Fibroblast of the conjunctiva (primary cell): ENCODE measurements around the gene P2RY6.

Experiments
- DNase-seq: peaks from one replicate; pipeline ENCODE4 v3.0.0-alpha.2; 2010; ENCODE audit warnings: low read depth

P2RY6 gene

DNA sequence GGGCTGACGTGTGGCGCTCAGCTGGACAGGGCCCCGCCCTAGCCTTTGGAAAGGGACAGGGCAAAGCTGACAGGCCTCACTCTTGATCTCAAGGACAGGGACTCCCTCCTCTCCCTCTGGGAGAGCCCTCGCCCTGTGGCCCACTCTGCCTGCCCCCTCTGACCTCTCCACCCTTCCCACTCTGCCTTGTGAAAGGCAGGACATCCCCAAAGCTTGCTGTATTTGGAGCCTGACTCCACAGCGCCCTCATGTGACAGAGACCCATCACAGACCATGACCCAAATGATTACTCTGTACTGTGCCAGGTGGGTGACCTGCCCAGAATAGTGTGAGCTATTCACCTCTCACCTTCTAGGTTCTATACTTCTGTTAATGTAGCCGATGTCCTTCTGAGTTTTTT, 35.3 kb upstream of the P2RY6 start:
- no peak for DNase-seq

DNA sequence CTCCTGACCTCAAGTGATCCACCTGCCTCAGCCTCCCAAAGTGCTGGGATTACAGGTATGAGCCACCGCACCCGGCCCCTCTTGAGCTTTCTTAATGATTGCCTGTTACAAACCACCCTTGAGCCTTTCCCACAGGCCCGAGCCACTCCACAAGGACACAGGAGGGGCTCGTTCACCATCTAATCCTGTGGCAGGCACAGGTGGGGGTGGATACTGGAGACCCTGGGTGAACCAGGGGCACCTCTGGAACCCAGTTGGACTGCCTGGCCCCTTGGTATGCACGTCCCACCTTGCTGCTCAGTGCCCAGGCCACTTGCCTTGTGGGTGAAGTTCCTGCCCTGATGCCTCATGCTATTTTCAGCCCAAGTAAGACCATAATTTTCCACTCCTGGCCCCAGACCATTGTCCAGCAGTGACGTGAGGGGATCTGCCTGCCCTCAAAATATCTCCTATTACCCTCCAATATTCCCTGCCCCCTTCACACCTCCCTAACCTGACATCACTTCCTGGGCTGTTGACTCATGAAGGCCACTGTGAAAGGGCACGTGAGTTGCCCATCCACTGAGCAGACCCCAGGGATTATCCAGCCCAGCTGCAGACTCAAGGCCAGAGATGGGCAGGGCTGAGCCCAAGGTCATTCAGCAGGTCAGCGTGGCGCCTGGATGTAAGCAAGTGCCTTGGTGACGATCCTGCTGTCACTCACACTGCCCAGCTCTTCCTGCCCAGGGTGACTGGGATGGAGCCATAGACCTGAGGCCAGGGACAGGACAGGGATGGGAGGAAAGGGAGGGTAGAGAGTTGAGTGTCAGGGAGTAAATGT, 34.5 kb upstream of the P2RY6 start:
- no peak for DNase-seq

DNA sequence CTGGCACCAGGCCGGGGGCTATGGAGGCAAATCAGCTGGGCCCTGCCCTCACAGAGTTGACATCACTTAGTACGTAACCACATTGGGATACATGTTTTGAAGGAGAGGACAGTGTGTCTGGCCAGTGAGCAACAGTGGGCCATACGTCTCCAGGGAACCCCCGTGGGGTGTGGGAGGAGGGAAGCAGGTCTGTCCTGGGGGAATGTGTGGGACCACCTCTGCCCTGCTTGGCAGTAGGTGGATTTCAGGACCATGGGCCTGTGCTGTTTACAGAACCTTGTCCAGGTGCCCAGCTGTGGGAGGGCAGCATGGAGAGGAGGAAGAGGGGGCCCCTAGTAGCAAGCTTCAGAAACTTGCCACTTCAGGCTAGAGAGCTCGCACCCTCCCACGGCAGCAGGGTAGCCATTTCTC, 33.0 kb upstream of the P2RY6 start:
- DNase-seq: no peak

DNA sequence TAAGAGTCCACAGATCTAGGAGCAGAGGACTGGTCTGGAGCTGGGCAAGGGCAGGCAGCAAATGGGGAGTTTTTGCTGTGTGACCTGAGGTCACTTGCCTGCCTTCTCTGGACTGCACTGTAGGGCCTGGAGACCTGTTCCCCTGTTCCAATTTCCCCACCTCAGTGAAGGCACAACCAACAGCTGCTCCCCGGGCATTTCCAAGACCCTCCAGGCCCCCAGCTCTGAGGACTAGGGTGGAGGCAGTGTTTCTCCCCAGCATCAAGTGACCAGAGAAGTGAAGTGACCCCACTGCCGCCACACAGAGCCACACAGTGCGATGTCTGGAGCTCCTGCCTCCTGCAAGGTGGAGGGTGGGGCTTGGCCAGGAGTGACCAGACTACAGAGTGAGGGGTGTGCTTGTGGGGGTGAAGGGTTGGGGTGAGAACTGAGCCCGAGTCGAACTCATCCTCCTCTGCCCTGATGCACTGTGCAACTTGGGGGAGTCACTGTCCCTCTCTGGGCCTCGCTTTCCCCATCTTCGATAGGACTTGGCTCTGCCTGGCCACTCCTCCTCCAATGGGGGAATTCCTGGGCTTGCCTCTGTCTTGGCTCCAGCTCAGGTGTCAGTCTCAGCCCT, 32.5 kb upstream of the P2RY6 start:
- DNase-seq: no peak

DNA sequence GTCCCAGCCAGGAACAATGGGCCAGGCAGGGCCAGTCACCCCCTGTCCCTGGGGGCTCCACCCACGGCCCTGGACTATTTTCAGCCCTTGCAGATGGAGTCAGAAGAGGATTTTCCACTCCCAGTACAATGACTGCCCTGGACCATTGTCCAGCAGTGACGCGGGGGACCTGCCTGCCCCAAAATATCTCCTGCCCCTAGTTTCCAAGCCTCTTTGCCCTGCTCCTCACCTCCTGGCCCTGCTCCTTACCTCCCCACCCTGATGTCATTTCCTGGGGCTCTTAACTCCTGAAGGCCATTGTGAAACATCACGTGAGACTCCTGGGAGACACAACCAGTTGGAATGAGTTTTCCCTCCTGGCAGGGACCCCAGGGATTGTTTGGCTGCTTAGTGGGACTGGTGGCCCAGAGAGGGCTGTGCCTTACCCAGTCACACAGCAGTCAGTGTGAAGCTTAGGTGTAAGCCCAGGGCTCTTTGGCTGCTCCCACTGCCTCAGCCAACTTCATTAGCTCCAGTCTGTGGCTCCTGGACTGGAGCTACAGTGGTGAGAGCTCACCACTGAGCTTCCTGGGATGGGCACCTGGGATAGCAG, 31.9 kb upstream of the P2RY6 start:
- no peak for DNase-seq

DNA sequence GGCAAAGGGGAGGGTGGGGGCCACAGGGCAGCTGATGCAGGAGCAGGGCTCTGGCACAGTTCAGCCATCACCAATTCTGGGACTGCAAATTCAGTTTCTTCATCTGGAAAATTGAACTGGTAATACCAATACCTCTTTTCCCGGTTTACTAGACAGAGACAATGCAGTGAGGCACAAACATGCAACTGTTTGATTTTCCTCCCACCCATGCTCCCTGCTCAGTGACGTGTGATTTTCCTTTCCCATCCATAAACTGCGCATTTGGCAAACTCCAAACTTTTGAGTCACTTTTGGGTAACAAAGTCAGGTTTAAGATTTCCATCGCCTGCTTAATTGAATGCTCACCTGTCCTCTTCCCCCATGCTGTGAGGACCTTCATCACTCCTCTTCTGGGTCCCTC, 30.8 kb upstream of the P2RY6 start:
- no peak for DNase-seq

DNA sequence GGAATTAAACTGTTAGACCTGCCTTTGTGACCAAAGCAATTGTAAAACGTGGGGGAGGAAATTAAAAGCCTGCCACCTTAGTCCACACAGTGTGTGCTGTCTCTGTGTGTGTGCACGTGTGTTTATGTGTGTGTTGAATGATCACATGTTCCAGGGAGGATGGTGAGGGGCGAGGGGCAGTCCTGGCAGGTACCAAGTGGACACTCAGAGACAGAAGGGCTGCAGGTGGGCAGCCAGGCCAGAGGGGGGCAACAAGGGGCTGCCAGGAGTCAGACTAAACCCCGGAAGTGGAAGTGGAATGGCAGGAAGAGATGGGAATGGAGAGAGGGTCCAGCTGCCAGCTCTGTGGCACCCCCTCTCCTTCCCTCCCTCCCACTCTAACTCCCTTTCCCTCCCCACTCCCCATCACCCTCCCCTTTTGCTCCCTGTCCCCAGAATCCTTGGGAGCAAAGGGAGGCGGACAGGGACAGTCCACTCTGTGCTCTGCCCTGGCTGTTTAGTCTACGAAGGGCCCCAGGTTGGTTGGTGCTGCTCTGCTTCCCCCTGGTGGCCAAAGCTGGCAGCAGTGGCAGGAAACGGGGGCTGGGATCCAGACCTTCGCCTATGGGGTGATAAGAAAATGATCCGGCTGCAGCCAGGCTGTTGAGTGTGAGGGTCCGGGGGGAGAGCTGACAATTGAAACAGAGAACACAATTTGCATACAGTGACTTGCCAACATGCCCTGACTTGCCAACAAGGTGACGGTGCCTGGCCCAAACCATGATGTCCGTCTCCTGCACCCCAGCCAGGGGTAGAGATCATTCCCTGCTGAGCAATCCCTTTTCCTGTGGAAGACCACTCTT, 29.7 kb upstream of the P2RY6 start:
- DNase-seq: peak; percentile 38

DNA sequence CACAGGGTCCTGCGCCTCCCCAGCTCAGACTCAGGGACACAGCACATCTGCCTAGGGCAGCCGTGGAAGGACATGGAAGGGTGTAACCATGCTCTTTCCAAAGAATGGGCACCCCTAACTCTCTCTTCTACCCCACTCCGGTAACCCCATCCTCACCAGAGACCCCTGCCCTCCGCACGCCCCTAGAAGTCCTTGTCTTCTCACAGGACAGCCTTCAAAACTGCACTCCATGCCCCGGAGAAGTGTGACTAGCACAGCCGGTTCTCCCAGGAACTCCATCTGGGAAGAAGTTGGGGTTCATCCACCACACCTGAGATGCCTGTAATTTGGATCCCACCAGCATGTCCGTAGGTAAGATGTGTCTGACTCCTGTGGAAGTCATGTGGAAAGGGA, 29.0 kb upstream of the P2RY6 start:
- DNase-seq: no peak

DNA sequence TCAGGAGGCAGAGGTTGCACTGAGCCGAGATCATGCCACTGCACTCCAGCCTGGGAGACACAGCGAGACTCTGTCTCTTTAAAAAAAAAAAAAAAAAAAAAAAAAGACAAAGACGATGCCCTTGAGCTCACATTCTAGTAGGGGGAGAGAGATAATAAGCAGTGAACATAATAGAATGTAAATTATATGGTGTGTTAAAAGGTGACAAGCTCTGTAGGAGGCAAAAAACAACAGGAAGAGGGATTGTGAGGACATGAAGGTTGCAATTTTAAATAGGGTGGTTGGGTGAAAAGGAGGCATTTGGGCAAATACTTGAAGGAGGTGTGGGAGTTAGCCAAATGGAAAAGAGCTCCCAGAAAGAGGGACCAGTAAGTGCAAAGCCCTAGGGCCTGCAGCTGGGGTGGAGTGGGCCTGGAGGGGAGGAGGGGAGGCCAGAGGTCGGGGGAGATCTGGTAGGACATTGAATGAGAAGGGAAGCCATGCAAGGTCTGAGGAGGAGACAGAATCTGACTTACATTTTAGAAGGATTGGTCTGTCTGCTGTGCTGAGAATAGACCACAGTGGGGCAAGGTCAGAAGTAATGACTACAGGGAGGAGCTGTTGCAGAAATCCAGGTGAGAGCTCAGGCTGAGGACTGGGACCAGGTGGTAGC, 27.4 kb upstream of the P2RY6 start:
- no peak for DNase-seq

DNA sequence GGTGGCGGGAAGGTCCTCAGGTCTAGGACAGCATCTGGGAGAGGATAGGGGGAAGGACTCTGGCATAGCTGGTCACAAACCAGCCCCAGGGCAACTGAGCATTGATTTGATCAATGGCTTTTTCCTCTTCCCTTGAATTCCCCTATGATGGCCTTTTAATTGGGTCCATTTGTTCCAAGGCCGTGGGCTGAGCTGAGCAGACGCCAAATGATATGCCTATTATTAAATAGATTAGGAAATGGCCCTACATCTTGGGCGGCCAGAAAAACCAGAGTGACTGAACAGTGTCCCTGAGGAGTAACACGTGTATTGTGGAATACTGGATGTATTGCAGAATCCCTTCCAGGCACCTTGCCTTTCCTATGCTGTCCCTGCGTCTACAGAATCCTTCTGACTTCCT, 26.7 kb upstream of the P2RY6 start:
- no peak for DNase-seq

DNA sequence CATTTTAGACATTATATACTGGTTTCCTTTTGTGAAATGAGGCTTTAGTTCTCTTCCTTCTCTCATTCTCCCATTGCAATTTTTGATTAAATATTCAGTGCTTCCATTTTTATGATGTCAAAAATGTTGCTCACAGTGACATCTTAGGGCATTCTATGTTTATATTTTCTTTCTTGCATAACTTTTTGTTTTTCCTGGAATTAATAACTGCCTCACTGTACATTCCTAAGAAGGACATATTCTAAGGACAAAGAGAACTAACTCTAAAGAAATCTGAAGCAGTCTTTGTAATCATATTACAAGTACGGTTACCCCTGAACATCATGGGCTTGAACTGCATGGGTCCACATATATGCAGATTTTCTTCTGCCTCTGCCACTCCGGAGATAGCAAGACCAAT, 25.8 kb upstream of the P2RY6 start:
- no peak for DNase-seq

DNA sequence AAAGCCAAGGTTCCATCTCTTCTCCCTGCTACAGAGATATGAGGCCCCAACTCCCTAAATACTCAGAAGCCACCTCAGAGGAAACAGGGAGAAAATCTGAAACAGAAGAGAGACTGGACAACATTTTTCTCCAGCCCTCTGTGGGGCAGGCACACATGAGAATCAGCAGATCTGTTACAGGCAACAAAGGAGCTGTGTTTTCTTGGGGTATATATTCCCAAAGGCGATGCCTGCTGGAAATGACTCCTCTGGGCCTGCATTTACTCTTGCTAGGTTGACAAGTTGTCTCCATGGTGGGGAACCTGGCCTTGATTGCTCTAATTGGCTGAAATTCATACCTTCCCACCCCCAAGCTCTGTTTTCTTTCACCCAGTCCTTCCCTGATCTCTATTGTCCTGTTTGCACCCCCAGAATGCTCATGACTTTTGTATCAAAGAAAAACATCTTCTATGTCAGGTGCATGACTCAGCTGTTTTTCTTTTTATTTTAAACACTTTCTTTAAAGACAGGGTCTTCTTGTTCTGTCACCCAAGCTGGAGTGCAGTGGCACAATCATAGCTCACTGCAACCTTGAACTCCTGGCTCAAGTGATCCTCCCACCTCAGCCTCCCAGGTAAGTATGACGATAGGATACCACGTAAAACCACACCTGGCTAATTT, 23.5 kb upstream of the P2RY6 start:
- no peak for DNase-seq

DNA sequence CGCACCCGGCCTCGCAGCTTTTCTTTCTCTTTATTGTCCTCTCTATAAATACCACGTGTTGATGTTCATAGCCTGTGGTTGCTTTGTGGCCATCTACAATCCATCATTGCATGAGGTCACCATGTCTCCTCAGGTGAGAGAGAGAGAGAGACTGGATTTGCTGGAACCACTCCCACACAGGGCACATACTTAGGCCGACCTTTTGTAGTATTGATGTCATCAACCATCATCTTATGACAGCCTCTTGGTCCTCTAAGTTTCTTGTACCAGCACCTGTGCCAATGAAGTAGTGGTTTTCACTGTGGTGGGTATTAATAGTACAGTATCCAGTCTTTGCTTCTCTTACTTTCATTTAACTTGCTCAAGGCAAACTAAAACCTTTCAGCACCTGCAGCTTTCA, 22.8 kb upstream of the P2RY6 start:
- no peak for DNase-seq

DNA sequence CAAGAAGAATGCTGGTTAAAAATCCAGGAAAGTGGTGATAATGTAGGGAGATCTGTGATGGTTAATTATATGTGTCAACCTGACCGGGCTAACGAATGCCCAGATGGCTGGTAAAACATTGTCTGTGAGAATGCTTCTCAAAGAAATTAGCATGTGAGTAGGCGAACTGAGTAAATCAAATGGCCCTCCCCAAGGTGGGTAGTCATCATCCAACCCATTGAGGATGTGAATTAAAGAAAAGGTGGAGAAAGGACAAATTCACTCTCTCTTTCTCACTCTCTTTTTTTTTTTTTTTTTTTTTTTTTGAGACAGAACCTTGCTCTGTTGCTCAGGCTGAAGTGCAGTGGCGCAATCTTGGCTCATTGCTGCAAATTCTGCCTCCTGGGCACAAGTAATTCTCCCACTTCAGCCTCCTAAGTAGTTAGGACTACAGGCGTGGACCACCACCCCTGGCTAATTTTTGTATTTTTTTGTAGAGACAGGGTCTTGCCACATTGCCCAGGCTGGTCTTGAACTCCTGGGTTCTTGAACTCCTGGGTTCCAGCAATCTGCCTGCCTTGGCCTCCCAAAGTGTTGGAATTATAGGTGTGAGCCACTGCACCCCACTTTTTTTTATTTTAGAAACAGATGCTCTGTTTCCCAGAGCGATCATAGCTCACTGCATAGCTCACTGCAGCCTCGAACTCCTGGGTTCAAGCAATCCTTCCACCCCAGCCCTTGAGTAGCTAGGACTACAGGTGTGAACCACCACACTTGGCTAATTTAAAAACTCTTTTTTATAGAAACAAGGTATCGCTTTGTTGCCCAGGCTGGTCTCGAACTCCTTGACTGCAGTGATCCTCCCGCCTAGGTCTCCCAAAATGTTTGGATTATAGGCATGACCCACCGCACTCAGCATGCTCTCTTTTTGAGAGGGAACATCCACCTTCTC, 22.0 kb upstream of the P2RY6 start:
- DNase-seq: no peak

DNA sequence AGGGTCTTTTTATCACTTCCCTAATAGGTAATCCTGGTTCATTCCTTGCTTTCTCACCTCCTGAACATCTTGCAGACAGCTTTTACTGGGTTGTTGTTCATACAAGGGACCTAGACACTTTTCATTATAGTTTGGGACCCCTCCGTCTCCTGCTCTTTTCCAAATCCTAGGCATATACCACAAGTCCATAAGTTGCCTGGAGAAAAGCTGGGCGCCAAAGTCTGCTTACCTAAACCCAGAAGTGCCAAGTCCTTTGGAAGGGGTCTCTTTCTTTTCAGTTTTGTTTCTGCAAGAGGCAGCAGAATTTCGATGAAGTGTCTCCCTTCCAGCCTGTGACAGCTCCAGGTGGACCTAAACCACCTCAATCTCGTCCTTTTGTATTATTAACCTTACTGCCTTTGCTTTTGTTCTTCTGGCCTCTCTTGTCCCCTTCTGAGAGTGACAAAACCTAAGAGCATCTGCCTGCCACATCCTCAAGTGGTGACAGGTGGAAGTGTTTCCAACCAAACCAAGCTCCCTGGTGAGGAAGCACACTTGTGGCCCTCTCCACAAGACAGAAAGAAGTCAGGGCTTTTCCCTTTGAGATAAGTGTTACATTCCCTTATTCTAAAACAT, 19.5 kb upstream of the P2RY6 start:
- DNase-seq: no peak

DNA sequence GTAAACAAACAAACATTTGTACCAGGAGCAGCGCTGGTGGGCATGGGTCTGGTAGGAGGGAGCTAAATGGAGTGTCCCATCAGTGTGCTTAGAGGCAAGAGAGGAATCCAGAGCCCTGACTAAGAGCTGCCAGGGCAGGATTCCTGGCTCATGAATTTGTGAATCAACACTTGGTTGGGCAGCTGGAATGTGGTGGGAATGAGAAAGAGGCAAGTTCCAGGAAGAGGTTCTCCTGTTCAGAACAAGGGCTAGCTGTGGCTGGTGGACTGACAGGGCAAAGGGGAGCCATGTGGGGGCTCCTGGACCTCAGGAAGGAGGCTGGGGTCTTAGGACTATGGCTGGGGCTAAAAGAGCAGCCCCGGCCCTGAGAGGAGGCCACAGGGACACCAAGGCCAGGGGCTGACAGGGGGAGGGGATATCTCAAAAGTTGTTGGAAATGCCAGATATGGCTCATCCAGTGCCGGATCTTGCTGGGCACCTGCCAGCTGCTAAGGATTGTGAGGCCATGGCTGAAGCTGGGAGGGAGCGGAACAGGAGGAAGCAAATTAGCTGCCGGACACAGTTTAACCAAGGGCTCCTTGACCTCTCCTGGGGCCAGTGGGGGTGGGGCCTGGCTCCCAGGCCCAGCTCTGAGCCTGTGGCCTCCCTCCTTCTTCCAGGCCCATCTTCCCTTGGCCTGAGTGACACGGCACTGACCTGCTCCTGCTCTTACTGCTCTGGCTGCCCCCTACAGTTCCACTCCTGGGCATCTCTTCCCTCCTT, 14.6 kb upstream of the P2RY6 start:
- peak; percentile 23 for DNase-seq

DNA sequence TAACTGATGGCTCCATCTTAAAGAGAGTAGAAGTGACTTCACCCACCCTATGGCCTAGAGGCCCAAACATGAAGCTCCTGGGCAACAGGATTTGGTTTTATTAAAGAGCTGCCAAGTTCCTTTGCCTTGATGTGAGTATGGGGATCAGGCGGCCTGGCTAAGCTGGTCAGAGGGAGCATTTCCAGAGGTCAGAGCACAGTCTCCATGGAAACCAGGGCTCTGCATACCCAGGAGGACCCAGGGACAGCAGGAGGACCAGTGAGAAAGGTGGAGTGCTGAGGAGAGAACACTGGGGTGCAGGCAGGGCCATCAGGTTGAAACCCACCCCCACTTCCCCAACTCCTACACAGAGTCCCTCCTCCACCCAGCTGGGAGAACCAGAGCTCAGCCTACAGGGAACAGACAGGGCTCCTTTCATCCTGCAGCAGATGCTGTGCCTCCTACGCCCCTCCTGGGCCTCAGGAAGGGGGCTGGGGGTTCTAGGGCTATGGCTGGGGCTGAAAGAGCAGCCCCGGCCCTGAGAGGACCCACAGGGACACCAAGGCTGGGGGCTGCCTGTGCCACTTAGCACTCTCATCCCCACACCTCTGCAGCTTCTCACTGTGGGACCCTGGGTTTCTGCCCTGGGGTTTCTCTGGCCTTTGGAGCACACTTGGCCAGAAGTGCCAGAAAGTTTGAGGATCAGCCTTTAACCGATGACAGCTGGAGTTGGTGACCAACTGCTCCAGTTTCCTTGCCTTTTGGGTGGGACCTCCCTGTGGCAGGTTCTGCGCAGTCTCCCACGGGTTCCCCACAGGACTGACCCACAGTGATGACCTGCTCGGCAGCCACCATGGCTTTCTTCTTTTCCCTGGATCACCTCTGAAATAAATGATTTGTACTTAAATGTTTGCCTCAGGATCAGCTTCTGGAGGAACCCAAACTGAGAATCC, 13.8 kb upstream of the P2RY6 start:
- no peak for DNase-seq
